K562 (cell line): ENCODE measurements around the gene KRT75. TPM values are rescaled to one million over a fixed set of nuclear protein-coding genes. Genes with fewer than 3 reads are reported as not detected.

Source experiments
- ATF2 ChIP-seq: sonication (generic); formaldehyde crosslinking; IDR thresholded peaks from 2 replicates; pipeline ENCODE4 v1.8.1; 2022; ENCODE audit warnings: missing genetic modification reagents
- CBX3 ChIP-seq, 2 experiments: IDR thresholded peaks; 1 replicate in 1 of 2; 2 replicates in 1 of 2; pipeline ENCODE4 v1.6.1; 2012; ENCODE audit warnings: inconsistent platforms in 2 of 2, low read length in 2 of 2, borderline replicate concordance in 1 of 2, control low read depth in 1 of 2
- CEBPG ChIP-seq, 3 experiments: fragments of 200-800 bp in 1 of 3; sonication (Bioruptor generic) in 1 of 3; sonication (generic) in 1 of 3; formaldehyde crosslinking in 1 of 3; IDR thresholded peaks in 2 of 3; conservative IDR thresholded peaks in 1 of 3; 2 replicates each; pipeline versions ENCODE4 v1.6.1 to v1.8.0; 2016 to 2022; ENCODE audit warnings: missing compliant biosample characterization in 2 of 3, missing genetic modification characterization in 2 of 3, mild to moderate bottlenecking in 1 of 3, missing genetic modification reagents in 1 of 3
- EP300 ChIP-seq: IDR thresholded peaks from 2 replicates; pipeline ENCODE4 v1.6.1; 2012; ENCODE audit warnings: low read length, improper control_type of control experiment
- FOXJ2 ChIP-seq: fragments of 200-800 bp; sonication (Bioruptor generic); IDR thresholded peaks from 2 replicates; pipeline ENCODE4 v1.6.1; 2016; ENCODE audit warnings: missing genetic modification characterization, missing compliant biosample characterization
- GABPA ChIP-seq: fragments of 200-800 bp; sonication (Bioruptor generic); conservative IDR thresholded peaks from 2 replicates; pipeline ENCODE4 v1.6.1; 2016; ENCODE audit warnings: low read depth, missing genetic modification characterization, missing compliant biosample characterization
- GABPB2 ChIP-seq: fragments of 250-450 bp; sonication (Bioruptor Pico); conservative IDR thresholded peaks from 2 replicates; pipeline ENCODE4 v1.5.1; 2021; ENCODE audit warnings: mild to moderate bottlenecking
- HNRNPK ChIP-seq: fragments of 200-400 bp; formaldehyde crosslinking; IDR thresholded peaks from one replicate; pipeline ENCODE4 v1.6.1; 2018; ENCODE audit warnings: mild to moderate bottlenecking, low read depth, low read length; ENCODE audit not compliant: poor library complexity, severe bottlenecking
- KAT7 ChIP-seq: sonication (generic); formaldehyde crosslinking; IDR thresholded peaks from 2 replicates; pipeline ENCODE4 v1.8.0; 2022; ENCODE audit warnings: missing genetic modification reagents, mild to moderate bottlenecking, borderline replicate concordance
- RAD21 ChIP-seq, 2 experiments: fragments of 250-450 bp in 1 of 2; fragments of 450-650 bp in 1 of 2; sonication (Bioruptor Pico) in 1 of 2; formaldehyde crosslinking in 1 of 2; IDR thresholded peaks in 1 of 2; conservative IDR thresholded peaks in 1 of 2; 2 replicates each; pipeline versions ENCODE4 v1.4.0 to v1.8.0; 2020 to 2022; ENCODE audit warnings: mild to moderate bottlenecking in 2 of 2, moderate library complexity in 1 of 2
- SMARCA5 ChIP-seq: fragments of 450-650 bp; IDR thresholded peaks from 2 replicates; pipeline ENCODE4 v1.6.1; 2016
- ZNF282 ChIP-seq: sonication (generic); formaldehyde crosslinking; IDR thresholded peaks from 2 replicates; pipeline ENCODE4 v1.8.1; 2023; ENCODE audit warnings: missing genetic modification reagents
- polyA plus RNA-seq, 8 experiments: library from polyadenylated mRNA; depleted of rRNA in 4 of 8; stranded (reverse) in 5 of 8; unstranded in 3 of 8; fragments of >200 nt; fragmentation: Nextera tagmentation in 2 of 8; fragmentation: Illumina TruSeq in 1 of 8; extraction: Ambion mirVana in 2 of 8; extraction: Trizol in 1 of 8; gene quantifications; 2 replicates each; pipeline versions ENCODE4 v1.2.1 to v1.2.3, GENCODE V29; 2011 to 2014; ENCODE audit warnings: inconsistent platforms in 1 of 8, missing spikeins in 1 of 8
- total RNA-seq, 7 experiments: library from RNA; depleted of rRNA in 6 of 7; stranded (reverse); fragments of >200 nt in 6 of 7; fragmentation: Illumina TruSeq in 2 of 7; extraction: Trizol in 2 of 7; gene quantifications; 2 replicates each; pipeline versions ENCODE4 v1.2.1 to v1.2.3, GENCODE V29; 2011 to 2021; ENCODE audit warnings: low replicate concordance in 1 of 7

Gene KRT75
- total and polyA plus RNA-seq, 9 of the 15 experiments (the other 6 are each of a cell fraction or from before 2014, with no cell fraction given), result not detected

GRCh38 chr12:52395761-52396434 is 38.3 kb downstream of the KRT75 start (continued):
- TF ChIP-seq EP300 (no peak), CBX3 (IDR thresholded peaks at IDR 0.05; ENCODE audit: borderline replicate concordance in 1 of 2, low read length in 2 of 2) (no peak), ZNF282 (CRISPR knock-in tag) (no peak), GABPB2 (CRISPR knock-in tag) (no peak), ATF2 (CRISPR knock-in tag) (no peak), RAD21 (CRISPR knock-in tag; conservative IDR thresholded peaks at IDR 0.05 in 1 of 2, IDR thresholded peaks at IDR 0.05 in 1 of 2) (0 out of 4 replicates have a peak, but pooled peaks of 1 of the 2 experiments have one; percentile 18), HNRNPK (no peak), CEBPG (CRISPR knock-in tag; IDR thresholded peaks at IDR 0.05) (no peak), CEBPG (tag; conservative IDR thresholded peaks at IDR 0.05 in 1 of 2, IDR thresholded peaks at IDR 0.05 in 1 of 2) (0 out of 4 replicates have a peak, but pooled peaks of 1 of the 2 experiments have one; percentile 28), FOXJ2 (no peak), SMARCA5 (no peak), GABPA (tag) (no peak), KAT7 (no peak)
